ENCODE measurements around the gene MLPH. TPM values are rescaled to one million over a fixed set of nuclear protein-coding genes. Genes with fewer than 3 reads are reported as not detected.

The MLPH gene
- polyA plus RNA-seq, 3 donors, result not detected

DNA sequence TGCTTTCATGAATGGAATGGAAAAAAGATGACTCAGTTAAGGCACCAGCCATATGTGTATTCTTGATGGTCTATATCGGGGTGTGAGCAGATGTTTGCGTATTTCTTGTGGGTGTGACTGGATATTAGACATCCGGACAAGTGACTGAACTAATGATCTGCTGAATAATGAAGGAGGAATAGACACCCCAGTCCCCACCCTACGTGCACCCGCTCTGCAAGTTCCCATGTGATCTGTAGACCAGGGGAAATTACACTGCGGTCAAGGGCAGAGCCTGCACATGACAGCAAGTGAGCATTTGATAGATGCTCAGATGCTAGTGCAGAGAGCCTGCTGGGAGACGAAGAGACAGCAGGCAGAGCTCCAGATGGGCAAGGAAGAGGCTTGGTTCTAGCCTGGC lies 66.9 kb downstream of the MLPH start:
- Mint-ChIP-seq H3K4me1 (no peaks in the 10 kb centered on the region), H3K36me3 (no peaks in the 10 kb centered on the region), H3K27me3 (ENCODE audit: low read depth in 3 of 3) (peaks cover 6 to 14% (median 10%) of the 10 kb centered on the region in 3 donors), H3K9me3 (peaks cover 6 to 41% (median 24%) of the 10 kb centered on the region in 7 donors), H3K27ac (no peak overlapping the region), H3K4me3 (no peak overlapping the region)
- Histone ChIP-seq H3K27ac (ENCODE audit: low read depth in 1 of 2, low read length in 2 of 2) (no peak overlapping the region), H3K79me2 (ENCODE audit: insufficient read depth, low read length) (no peaks in the 10 kb centered on the region), H3K4me3 (replicated peaks in 1 of 3; ENCODE audit: low read depth in 2 of 3, low read length in 3 of 3) (no peak overlapping the region), H3K36me3 (replicated peaks in 1 of 2; ENCODE audit: control insufficient read depth in 1 of 2, insufficient read depth in 2 of 2, low read length in 2 of 2) (no peaks in the 10 kb centered on the region), H2AFZ (ENCODE audit: insufficient read depth, low read depth, low read length, poor library complexity, severe bottlenecking) (no peak overlapping the region), H3K4me2 (replicated peaks; ENCODE audit: extremely low read depth, low read length, poor library complexity, severe bottlenecking) (no peak overlapping the region), H3K9me3 (replicated peaks in 1 of 2; ENCODE audit: control insufficient read depth in 1 of 2, insufficient read depth in 1 of 2, low read length in 2 of 2) (peaks cover 24 to 31% of the 10 kb centered on the region in 2 donors), H3K27me3 (ENCODE audit: control insufficient read depth in 2 of 2, insufficient read depth in 2 of 2, low read length in 2 of 2) (no peaks in the 10 kb centered on the region), H3K4me1 (ENCODE audit: control insufficient read depth in 1 of 2, insufficient read depth in 2 of 2, low read length in 2 of 2) (no peaks in the 10 kb centered on the region), H3K9ac (ENCODE audit: insufficient read depth, low read length, poor library complexity, severe bottlenecking) (no peak overlapping the region), H4K20me1 (ENCODE audit: insufficient read depth, low read length) (no peaks in the 10 kb centered on the region)
- TF ChIP-seq, protein P1, sequence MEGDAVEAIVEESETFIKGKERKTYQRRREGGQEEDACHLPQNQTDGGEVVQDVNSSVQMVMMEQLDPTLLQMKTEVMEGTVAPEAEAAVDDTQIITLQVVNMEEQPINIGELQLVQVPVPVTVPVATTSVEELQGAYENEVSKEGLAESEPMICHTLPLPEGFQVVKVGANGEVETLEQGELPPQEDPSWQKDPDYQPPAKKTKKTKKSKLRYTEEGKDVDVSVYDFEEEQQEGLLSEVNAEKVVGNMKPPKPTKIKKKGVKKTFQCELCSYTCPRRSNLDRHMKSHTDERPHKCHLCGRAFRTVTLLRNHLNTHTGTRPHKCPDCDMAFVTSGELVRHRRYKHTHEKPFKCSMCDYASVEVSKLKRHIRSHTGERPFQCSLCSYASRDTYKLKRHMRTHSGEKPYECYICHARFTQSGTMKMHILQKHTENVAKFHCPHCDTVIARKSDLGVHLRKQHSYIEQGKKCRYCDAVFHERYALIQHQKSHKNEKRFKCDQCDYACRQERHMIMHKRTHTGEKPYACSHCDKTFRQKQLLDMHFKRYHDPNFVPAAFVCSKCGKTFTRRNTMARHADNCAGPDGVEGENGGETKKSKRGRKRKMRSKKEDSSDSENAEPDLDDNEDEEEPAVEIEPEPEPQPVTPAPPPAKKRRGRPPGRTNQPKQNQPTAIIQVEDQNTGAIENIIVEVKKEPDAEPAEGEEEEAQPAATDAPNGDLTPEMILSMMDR (IDR thresholded peaks at IDR 0.05), result no peak
- WGBS (ENCODE audit: insufficient coverage), result 94% methylated on average over 2 of the region's 7 CpGs
- intact Hi-C loops (cut with micrococcal nuclease), result no loop called here
- DNase-seq, result no peak

DNA sequence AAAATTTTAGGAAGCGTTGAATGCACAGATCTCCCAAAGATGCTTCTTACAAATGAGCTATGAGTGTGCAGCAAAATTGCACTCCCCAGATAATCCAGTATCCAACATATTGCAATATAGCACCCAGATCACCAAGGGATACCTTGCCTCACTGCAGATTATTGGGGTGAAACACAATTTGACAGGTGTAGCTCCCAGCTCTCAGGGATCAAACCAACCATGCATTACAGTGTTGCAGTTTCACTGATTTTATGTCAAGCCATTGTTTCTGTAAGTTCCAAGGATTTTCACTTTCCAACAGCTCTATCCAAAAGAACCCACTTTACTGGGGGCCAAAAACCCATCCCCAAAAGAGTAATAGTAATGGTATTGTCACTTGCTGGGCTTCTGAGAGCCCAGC lies 68.5 kb downstream of the MLPH start:
- Mint-ChIP-seq H3K27ac (no peak overlapping the region), H3K27me3 (ENCODE audit: low read depth in 3 of 3) (peaks cover 5 to 11% (median 8%) of the 10 kb centered on the region in 3 donors), H3K4me1 (no peaks in the 10 kb centered on the region), H3K9me3 (peaks cover 6 to 41% (median 24%) of the 10 kb centered on the region in 7 donors), H3K36me3 (no peaks in the 10 kb centered on the region), H3K4me3 (no peak overlapping the region)
- Histone ChIP-seq H3K79me2 (ENCODE audit: insufficient read depth, low read length) (no peaks in the 10 kb centered on the region), H3K4me3 (replicated peaks in 1 of 3; ENCODE audit: low read depth in 2 of 3, low read length in 3 of 3) (no peak overlapping the region), H3K4me1 (ENCODE audit: control insufficient read depth in 1 of 2, insufficient read depth in 2 of 2, low read length in 2 of 2) (no peaks in the 10 kb centered on the region), H3K9me3 (replicated peaks in 1 of 2; ENCODE audit: control insufficient read depth in 1 of 2, insufficient read depth in 1 of 2, low read length in 2 of 2) (peaks cover 24 to 31% of the 10 kb centered on the region in 2 donors), H3K27ac (ENCODE audit: low read depth in 1 of 2, low read length in 2 of 2) (no peak overlapping the region), H3K4me2 (replicated peaks; ENCODE audit: extremely low read depth, low read length, poor library complexity, severe bottlenecking) (no peak overlapping the region), H4K20me1 (ENCODE audit: insufficient read depth, low read length) (no peaks in the 10 kb centered on the region), H3K9ac (ENCODE audit: insufficient read depth, low read length, poor library complexity, severe bottlenecking) (no peak overlapping the region), H2AFZ (ENCODE audit: insufficient read depth, low read depth, low read length, poor library complexity, severe bottlenecking) (no peak overlapping the region), H3K36me3 (replicated peaks in 1 of 2; ENCODE audit: control insufficient read depth in 1 of 2, insufficient read depth in 2 of 2, low read length in 2 of 2) (no peaks in the 10 kb centered on the region), H3K27me3 (ENCODE audit: control insufficient read depth in 2 of 2, insufficient read depth in 2 of 2, low read length in 2 of 2) (no peaks in the 10 kb centered on the region)
- TF ChIP-seq, protein P1 (IDR thresholded peaks at IDR 0.05), result no peak
- no CpG with 5 or more reads among the region's 1 CpG for WGBS (ENCODE audit: insufficient coverage)
- intact Hi-C loops (cut with micrococcal nuclease), result no loop called here
- DNase-seq, result no peak

All from CD14-positive monocyte (primary cell).